ENCODE results near the gene LOXHD1. TPM values are rescaled to one million over a fixed set of nuclear protein-coding genes. Genes with fewer than 3 reads are reported as not detected.

The LOXHD1 gene
- total RNA-seq, 2 experiments from 2014 or later = not detected

- intact Hi-C loops (cut with DNase I, micrococcal nuclease) = no loop called here
- no peak for ATAC-seq (ENCODE audit: poor library complexity)
- no peak for TF ChIP-seq CTCF (IDR thresholded peaks at IDR 0.05)
Measured at GRCh38 chr18:46622451-46622850, 34.6 kb downstream of the LOXHD1 start.

GRCh38 chr18:46621871-46622270, 35.1 kb downstream of the LOXHD1 start:
- no peaks in the 10 kb centered on the region for H3K36me3 ChIP-seq (ENCODE audit: insufficient read depth, low read length)
- ChIA-PET CTCF (no interaction called here), POLR2A (no interaction called here)
- Mint-ChIP-seq H3K4me1 (ENCODE audit: low read depth) (peaks cover 43% of the 10 kb centered on the region), H3K27ac (peak overlapping the region; percentile 40), H3K4me3 (no peak overlapping the region), H3K27me3 (no peaks in the 10 kb centered on the region), H3K36me3 (ENCODE audit: low read depth) (no peaks in the 10 kb centered on the region), H3K9me3 (no peaks in the 10 kb centered on the region)
- TF ChIP-seq CTCF (IDR thresholded peaks at IDR 0.05) = no peak
- H3K4me3 ChIP-seq (ENCODE audit: low read length) = no peak overlapping the region
- peaks cover 27% of the 10 kb centered on the region for H3K4me1 ChIP-seq (ENCODE audit: insufficient read depth, low read length)
- no peaks in the 10 kb centered on the region for H3K27me3 ChIP-seq (ENCODE audit: control insufficient read depth in 1 of 2, insufficient read depth in 2 of 2, low read length in 2 of 2)
- no peaks in the 10 kb centered on the region for H3K9me3 ChIP-seq (ENCODE audit: control insufficient read depth in 1 of 2, insufficient read depth in 1 of 2, low read length in 2 of 2)
- H3K27ac ChIP-seq (ENCODE audit: low read depth in 1 of 2, low read length in 2 of 2) = no peak overlapping the region
- intact Hi-C loops (cut with DNase I, micrococcal nuclease) = no loop called here
- no peak for ATAC-seq (ENCODE audit: poor library complexity)
- DNase-seq = no peak

More at GRCh38 chr18:46622451-46622850, 34.6 kb downstream of the LOXHD1 start:
- Histone ChIP-seq H3K36me3 (ENCODE audit: insufficient read depth, low read length) (no peaks in the 10 kb centered on the region), H3K4me3 (ENCODE audit: low read length) (no peak overlapping the region), H3K27me3 (ENCODE audit: control insufficient read depth in 1 of 2, insufficient read depth in 2 of 2, low read length in 2 of 2) (no peaks in the 10 kb centered on the region), H3K4me1 (ENCODE audit: insufficient read depth, low read length) (peaks cover 27% of the 10 kb centered on the region), H3K27ac (ENCODE audit: low read depth in 1 of 2, low read length in 2 of 2) (no peak overlapping the region), H3K9me3 (ENCODE audit: control insufficient read depth in 1 of 2, insufficient read depth in 1 of 2, low read length in 2 of 2) (no peaks in the 10 kb centered on the region)
- Mint-ChIP-seq H3K27me3 (no peaks in the 10 kb centered on the region), H3K27ac (peak overlapping the region; percentile 66), H3K4me3 (no peak overlapping the region), H3K4me1 (ENCODE audit: low read depth) (peaks cover 43% of the 10 kb centered on the region), H3K9me3 (no peaks in the 10 kb centered on the region), H3K36me3 (ENCODE audit: low read depth) (no peaks in the 10 kb centered on the region)
- ChIA-PET POLR2A (no interaction called here), CTCF (no interaction called here)
- no peak for DNase-seq

- no peak overlapping the region for H3K27ac ChIP-seq (ENCODE audit: low read depth in 1 of 2, low read length in 2 of 2)
- TF ChIP-seq CTCF (IDR thresholded peaks at IDR 0.05) = no peak
- Mint-ChIP-seq H3K4me1 (ENCODE audit: low read depth) (peaks cover 43% of the 10 kb centered on the region), H3K4me3 (no peak overlapping the region), H3K27ac (peak overlapping the region; percentile 40), H3K36me3 (ENCODE audit: low read depth) (no peaks in the 10 kb centered on the region), H3K9me3 (no peaks in the 10 kb centered on the region), H3K27me3 (peaks cover 4% of the 10 kb centered on the region)
- DNase-seq (peak in 1 of 14 experiments; percentile 13), ATAC-seq (ENCODE audit: poor library complexity) (no peak)
- no peaks in the 10 kb centered on the region for H3K27me3 ChIP-seq (ENCODE audit: control insufficient read depth in 1 of 2, insufficient read depth in 2 of 2, low read length in 2 of 2)
- ChIA-PET POLR2A (no interaction called here), CTCF (no interaction called here)
- H3K4me1 ChIP-seq (ENCODE audit: insufficient read depth, low read length) = peaks cover 27% of the 10 kb centered on the region
- H3K9me3 ChIP-seq (ENCODE audit: control insufficient read depth in 1 of 2, insufficient read depth in 1 of 2, low read length in 2 of 2) = no peaks in the 10 kb centered on the region
- intact Hi-C loops (cut with DNase I, micrococcal nuclease) = no loop called here
- H3K4me3 ChIP-seq (ENCODE audit: low read length) = no peak overlapping the region
- no peaks in the 10 kb centered on the region for H3K36me3 ChIP-seq (ENCODE audit: insufficient read depth, low read length)
Measured at GRCh38 chr18:46621111-46621766, 35.8 kb downstream of the LOXHD1 start.
